Left cardiac atrium (tissue), 4 donors: ENCODE data around the gene ADAM11. TPM values are rescaled to one million over a fixed set of nuclear protein-coding genes. Genes with fewer than 3 reads are reported as not detected.

Experiments
- ATAC-seq, 2 donors: fragments of 200-7000 bp; cut with Tn5 transposase; one replicate each; pipeline ENCODE4 v1.9.1; 2020; ENCODE audit warnings: mild to moderate bottlenecking in 2 of 2, moderate library complexity in 2 of 2
- DNase-seq: peaks from one replicate; pipeline ENCODE4 v3.0.0-alpha.2; 2020
- intact Hi-C, 2 donors: fragments of 100-400 bp; cut with DNase I; formaldehyde crosslinking; loops; one replicate each; pipeline versions ENCODE4 v1.14.1 to v1.15.1; 2022 to 2023
- total RNA-seq, 2 donors: library from RNA; stranded (reverse); fragmentation: NEBNext Ultra II Directional; extraction: Animal tissue kit (Norgen Biotek cat#: 25700); gene quantifications; one replicate each; pipeline ENCODE4 v1.2.1, GENCODE V29; 2021
- donor health status: DM: no; HTN: yes; CAD: no.
- donor health status: DM: no; HTN: yes; CAD: no; lungs with severe emphysema.
- donor health status: DM: yes; HTN: yes; CAD: no.
- donor health status: Dilated cardiomyopathy.

Gene ADAM11
- total RNA-seq, 2 donors from 2014 or later: 19.5 to 28.0 TPM

GRCh38 chr17:44772308-44773045, 13.7 kb downstream of the ADAM11 start:
- DNase-seq (no peak), ATAC-seq (no peak)
- intact Hi-C loops: no loop called here

- DNase-seq (no peak), ATAC-seq (no peak)
- intact Hi-C loops: no loop called here
Measured at GRCh38 chr17:44773140-44773539, 14.4 kb downstream of the ADAM11 start.

GRCh38 chr17:44774271-44775135, 15.7 kb downstream of the ADAM11 start:
- intact Hi-C loops: loop anchor here (1.0 to 5.0 kb wide), 3 partner anchors 91 to 246 kb away; no protein-coding TSS in a partner anchor
- DNase-seq (peak; percentile 89), ATAC-seq (peak; percentile 72 to 73)

GRCh38 chr17:44775136-44775837, 16.5 kb downstream of the ADAM11 start:
- ATAC-seq: peak; percentile 93 to 96
- peak; percentile 96 for DNase-seq
- intact Hi-C loops: loop anchor here (1.0 to 5.0 kb wide), 3 partner anchors 90 to 245 kb away; no protein-coding TSS in a partner anchor

GRCh38 chr17:44775838-44776621, 17.2 kb downstream of the ADAM11 start:
- intact Hi-C loops: loop anchor here (1.0 to 5.0 kb wide), 3 partner anchors 89 to 244 kb away; no protein-coding TSS in a partner anchor
- ATAC-seq (peak; percentile 4 to 14), DNase-seq (no peak)

GRCh38 chr17:44776628-44777393, 18.0 kb downstream of the ADAM11 start:
- intact Hi-C loops: loop anchor here in 1 of 2 donors (5.0 kb wide), 1 partner anchor 95 kb away; no protein-coding TSS in a partner anchor
- no peak for ATAC-seq
- DNase-seq: no peak

GRCh38 chr17:44777394-44778348, 18.9 kb downstream of the ADAM11 start:
- ATAC-seq (no peak), DNase-seq (no peak)
- intact Hi-C loops: loop anchor here in 1 of 2 donors (5.0 kb wide), 1 partner anchor 95 kb away; no protein-coding TSS in a partner anchor

- intact Hi-C loops: loop anchor here in 1 of 2 donors (5.0 kb wide), 1 partner anchor 94 kb away; no protein-coding TSS in a partner anchor
- DNase-seq (peak; percentile 24), ATAC-seq (no peak)
Measured at GRCh38 chr17:44778656-44779210, 19.9 kb downstream of the ADAM11 start.

GRCh38 chr17:44779211-44780025, 20.6 kb downstream of the ADAM11 start:
- ATAC-seq: peak; percentile 25 to 29
- peak; percentile 79 for DNase-seq
- intact Hi-C loops: loop anchor here (5.0 kb wide), 2 partner anchors 48 to 93 kb away; no protein-coding TSS in a partner anchor

- DNase-seq: no peak
- no peak for ATAC-seq
- intact Hi-C loops: loop anchor here in 1 of 2 donors (5.0 kb wide), 1 partner anchor 47 kb away; no protein-coding TSS in a partner anchor
Measured at GRCh38 chr17:44780161-44780560, 21.4 kb downstream of the ADAM11 start.

GRCh38 chr17:44780845-44781480, 22.2 kb downstream of the ADAM11 start:
- intact Hi-C loops: loop anchor here in 1 of 2 donors (5.0 kb wide), 1 partner anchor 46 kb away; no protein-coding TSS in a partner anchor
- DNase-seq: peak; percentile 20
- ATAC-seq: no peak

- ATAC-seq (peak; percentile 8 to 35), DNase-seq (peak; percentile 41)
- intact Hi-C loops: loop anchor here in 1 of 2 donors (5.0 kb wide), 1 partner anchor 46 kb away; no protein-coding TSS in a partner anchor
Measured at GRCh38 chr17:44781551-44782325, 22.9 kb downstream of the ADAM11 start.

- intact Hi-C loops: loop anchor here in 1 of 2 donors (5.0 kb wide), 1 partner anchor 45 kb away; no protein-coding TSS in a partner anchor
- no peak for ATAC-seq
- peak; percentile 8 for DNase-seq
Measured at GRCh38 chr17:44782326-44782850, 23.6 kb downstream of the ADAM11 start.
